ENCODE results near the gene HMGB1.

DNA sequence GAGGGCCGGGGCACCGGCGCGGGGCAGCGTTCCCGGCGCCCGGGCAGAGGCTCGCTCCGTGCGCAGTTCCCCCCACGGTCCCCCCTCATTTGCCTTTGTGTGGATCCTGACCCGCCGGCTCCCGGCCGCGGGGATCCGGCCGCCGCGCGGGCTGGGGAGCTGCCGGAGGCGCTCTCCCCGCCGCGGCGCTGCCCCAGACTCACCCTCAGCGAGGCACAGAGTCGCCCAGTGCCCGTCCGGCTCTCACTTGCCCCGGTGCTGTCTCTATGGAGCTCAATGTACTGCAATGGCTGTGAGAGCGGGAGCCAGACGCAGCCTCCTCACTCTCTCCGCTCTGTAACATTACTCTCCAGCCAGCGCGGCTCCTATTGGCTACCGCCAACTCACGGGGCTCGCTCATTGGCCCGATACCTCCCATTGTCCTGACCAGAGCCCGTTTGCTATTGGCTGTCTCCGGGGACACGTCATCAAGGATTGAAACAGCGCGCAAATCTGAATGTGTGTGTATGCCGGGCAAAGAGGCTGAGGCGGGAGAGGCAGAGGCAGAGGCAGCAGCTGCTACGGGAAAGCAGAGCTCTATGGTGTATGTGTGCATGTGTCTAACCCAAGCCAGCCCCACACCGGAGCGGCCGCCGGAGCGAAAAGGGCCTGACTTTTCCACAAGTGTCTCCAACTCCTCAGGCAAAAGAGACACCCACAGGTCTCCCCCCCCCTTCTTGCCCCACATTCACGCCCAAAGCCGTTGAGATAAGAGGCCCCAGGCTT lies at the start of gene HMGB1:
- TF ChIP-seq POLR2A (IDR thresholded peaks at IDR 0.05; ENCODE audit: low read depth) (peak; percentile 91), EP300 (IDR thresholded peaks at IDR 0.05) (no peak), POLR2AphosphoS5 (IDR thresholded peaks at IDR 0.05) (peak; percentile 99)
- TF ChIP-seq, protein P1, sequence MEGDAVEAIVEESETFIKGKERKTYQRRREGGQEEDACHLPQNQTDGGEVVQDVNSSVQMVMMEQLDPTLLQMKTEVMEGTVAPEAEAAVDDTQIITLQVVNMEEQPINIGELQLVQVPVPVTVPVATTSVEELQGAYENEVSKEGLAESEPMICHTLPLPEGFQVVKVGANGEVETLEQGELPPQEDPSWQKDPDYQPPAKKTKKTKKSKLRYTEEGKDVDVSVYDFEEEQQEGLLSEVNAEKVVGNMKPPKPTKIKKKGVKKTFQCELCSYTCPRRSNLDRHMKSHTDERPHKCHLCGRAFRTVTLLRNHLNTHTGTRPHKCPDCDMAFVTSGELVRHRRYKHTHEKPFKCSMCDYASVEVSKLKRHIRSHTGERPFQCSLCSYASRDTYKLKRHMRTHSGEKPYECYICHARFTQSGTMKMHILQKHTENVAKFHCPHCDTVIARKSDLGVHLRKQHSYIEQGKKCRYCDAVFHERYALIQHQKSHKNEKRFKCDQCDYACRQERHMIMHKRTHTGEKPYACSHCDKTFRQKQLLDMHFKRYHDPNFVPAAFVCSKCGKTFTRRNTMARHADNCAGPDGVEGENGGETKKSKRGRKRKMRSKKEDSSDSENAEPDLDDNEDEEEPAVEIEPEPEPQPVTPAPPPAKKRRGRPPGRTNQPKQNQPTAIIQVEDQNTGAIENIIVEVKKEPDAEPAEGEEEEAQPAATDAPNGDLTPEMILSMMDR (IDR thresholded peaks at IDR 0.05), result no peak
